Effector memory CD4-positive, alpha-beta T cell (primary cell): ENCODE data around the gene FASTKD2.

ENCODE experiments used
- DNase-seq, 3 donors: peaks; one replicate each; pipeline ENCODE4 v3.0.0-alpha.2; 2020
- H3K27ac ChIP-seq: 2 replicates; pipeline ENCODE4 v1.7.0; 2013; ENCODE audit warnings: mild to moderate bottlenecking, low read length, moderate library complexity; ENCODE audit not compliant: insufficient read depth, poor library complexity, severe bottlenecking
- H3K27me3 ChIP-seq: replicated peaks from 2 replicates; pipeline ENCODE4 v1.7.0; 2013; ENCODE audit warnings: mild to moderate bottlenecking, low read length; ENCODE audit not compliant: insufficient read depth, control insufficient read depth, poor library complexity, severe bottlenecking
- H3K36me3 ChIP-seq: 2 replicates; pipeline ENCODE4 v1.7.0; 2013; ENCODE audit warnings: mild to moderate bottlenecking, low read length, moderate library complexity; ENCODE audit not compliant: control insufficient read depth, insufficient read depth
- H3K4me1 ChIP-seq: 2 replicates; pipeline ENCODE4 v1.7.0; 2013; ENCODE audit warnings: low read length, mild to moderate bottlenecking; ENCODE audit not compliant: control insufficient read depth, insufficient read depth, poor library complexity, severe bottlenecking
- H3K4me3 ChIP-seq: 2 replicates; pipeline ENCODE4 v1.7.0; 2013; ENCODE audit warnings: low read length, low read depth, mild to moderate bottlenecking; ENCODE audit not compliant: insufficient read depth, poor library complexity, severe bottlenecking
- H3K9me3 ChIP-seq: 2 replicates; pipeline ENCODE4 v1.7.0; 2013; ENCODE audit warnings: mild to moderate bottlenecking, low read length, moderate library complexity; ENCODE audit not compliant: control insufficient read depth

Gene FASTKD2

GRCh38 chr2:206790311-206790935 lies 25.0 kb downstream of the FASTKD2 start:
- Histone ChIP-seq H3K4me1 (no peaks in the 10 kb centered on the region), H3K4me3 (no peak overlapping the region), H3K36me3 (peaks cover 70% of the 10 kb centered on the region), H3K27ac (no peak overlapping the region), H3K27me3 (no peaks in the 10 kb centered on the region), H3K9me3 (no peaks in the 10 kb centered on the region)
- no peak for DNase-seq

- Histone ChIP-seq H3K4me1 (no peaks in the 10 kb centered on the region), H3K4me3 (no peak overlapping the region), H3K9me3 (no peaks in the 10 kb centered on the region), H3K27me3 (no peaks in the 10 kb centered on the region), H3K27ac (no peak overlapping the region), H3K36me3 (peaks cover 59% of the 10 kb centered on the region)
- no peak for DNase-seq
Observed at GRCh38 chr2:206792645-206793044, 27.2 kb downstream of the FASTKD2 start.

GRCh38 chr2:206797376-206797775 lies 32.0 kb downstream of the FASTKD2 start:
- Histone ChIP-seq H3K4me1 (no peaks in the 10 kb centered on the region), H3K27me3 (no peaks in the 10 kb centered on the region), H3K27ac (no peak overlapping the region), H3K9me3 (no peaks in the 10 kb centered on the region), H3K36me3 (peaks cover 12% of the 10 kb centered on the region), H3K4me3 (no peak overlapping the region)
- DNase-seq = no peak

GRCh38 chr2:206798000-206798399 lies 32.6 kb downstream of the FASTKD2 start:
- Histone ChIP-seq H3K4me3 (no peak overlapping the region), H3K36me3 (peaks cover 8% of the 10 kb centered on the region), H3K4me1 (no peaks in the 10 kb centered on the region), H3K27me3 (no peaks in the 10 kb centered on the region), H3K27ac (no peak overlapping the region), H3K9me3 (no peaks in the 10 kb centered on the region)
- no peak for DNase-seq

GRCh38 chr2:206799083-206799482 lies 33.7 kb downstream of the FASTKD2 start:
- Histone ChIP-seq H3K27me3 (no peaks in the 10 kb centered on the region), H3K36me3 (peaks cover 8% of the 10 kb centered on the region), H3K4me3 (no peak overlapping the region), H3K9me3 (no peaks in the 10 kb centered on the region), H3K4me1 (no peaks in the 10 kb centered on the region), H3K27ac (no peak overlapping the region)
- DNase-seq = no peak

GRCh38 chr2:206800506-206801417 lies 35.4 kb downstream of the FASTKD2 start:
- H3K9me3 ChIP-seq = no peaks in the 10 kb centered on the region
- no peak overlapping the region for H3K4me3 ChIP-seq
- H3K4me1 ChIP-seq = no peaks in the 10 kb centered on the region
- no peak overlapping the region for H3K27ac ChIP-seq
- H3K27me3 ChIP-seq = no peaks in the 10 kb centered on the region
- peak in 2 of 3 donors; percentile 8 to 11 for DNase-seq
- peaks cover 4% of the 10 kb centered on the region for H3K36me3 ChIP-seq

- Histone ChIP-seq H3K36me3 (peaks cover 3% of the 10 kb centered on the region), H3K4me1 (no peaks in the 10 kb centered on the region), H3K9me3 (no peaks in the 10 kb centered on the region), H3K27ac (no peak overlapping the region), H3K27me3 (no peaks in the 10 kb centered on the region), H3K4me3 (no peak overlapping the region)
- DNase-seq = no peak
Observed at GRCh38 chr2:206801418-206802189, 36.2 kb downstream of the FASTKD2 start.

- Histone ChIP-seq H3K4me3 (no peak overlapping the region), H3K27ac (no peak overlapping the region), H3K27me3 (no peaks in the 10 kb centered on the region), H3K36me3 (no peaks in the 10 kb centered on the region), H3K4me1 (no peaks in the 10 kb centered on the region), H3K9me3 (no peaks in the 10 kb centered on the region)
- DNase-seq = no peak
Observed at GRCh38 chr2:206802654-206803514, 37.5 kb downstream of the FASTKD2 start.

GRCh38 chr2:206804326-206804725 lies 38.9 kb downstream of the FASTKD2 start:
- DNase-seq = no peak
- H3K36me3 ChIP-seq = no peaks in the 10 kb centered on the region
- no peaks in the 10 kb centered on the region for H3K9me3 ChIP-seq
- no peak overlapping the region for H3K27ac ChIP-seq
- no peak overlapping the region for H3K4me3 ChIP-seq
- no peaks in the 10 kb centered on the region for H3K27me3 ChIP-seq
- no peaks in the 10 kb centered on the region for H3K4me1 ChIP-seq
